IPS-11a (cell line): Measurements from ENCODE around the gene CCND2.

Experiments used
- H3K4me3 ChIP-seq: one replicate; pipeline ENCODE4 v1.5.1; 2013; ENCODE audit warnings: low read depth, low read length, control low read depth

Gene CCND2

DNA sequence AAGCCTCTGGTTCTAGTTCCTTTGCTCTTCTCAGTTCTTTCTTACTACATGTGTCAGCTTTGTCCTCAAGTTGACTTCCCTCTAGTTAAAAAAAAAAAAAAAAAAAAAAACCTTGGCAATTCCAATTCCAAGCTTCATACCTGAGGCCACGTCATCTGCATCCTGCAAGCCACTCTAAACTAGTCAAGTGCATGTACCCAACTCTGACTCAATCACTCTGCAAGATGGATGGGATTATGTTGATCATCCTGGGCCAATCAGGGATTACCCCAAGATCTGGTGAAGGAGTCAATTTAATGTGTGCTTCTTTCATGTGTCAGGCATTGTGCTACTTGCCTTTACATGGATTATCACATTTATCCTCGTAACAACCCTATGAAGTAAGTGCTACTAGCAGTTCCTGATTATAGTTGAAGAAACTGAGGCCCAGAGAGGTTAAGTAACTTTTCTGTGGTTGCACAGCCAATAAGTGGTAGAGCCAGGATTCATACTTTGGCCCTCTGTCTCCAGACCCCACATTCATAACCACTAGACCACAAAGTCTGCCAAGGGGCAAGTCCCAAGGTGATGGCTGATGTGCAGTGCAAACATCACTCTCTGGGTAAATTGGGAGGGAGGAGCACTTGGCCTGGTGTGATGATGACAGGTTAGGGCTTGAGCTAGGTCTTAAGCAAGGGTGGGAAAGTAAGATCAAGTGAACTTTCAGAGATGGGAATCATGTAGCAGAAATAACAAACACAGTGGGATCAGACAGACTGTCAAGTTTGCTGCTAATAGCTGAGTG lies 17.3 kb upstream of the CCND2 start:
- no peak overlapping the region for H3K4me3 ChIP-seq

- no peak overlapping the region for H3K4me3 ChIP-seq
Observed at GRCh38 chr12:4257442-4257841, 16.1 kb upstream of the CCND2 start.

GRCh38 chr12:4259099-4259498 lies 14.5 kb upstream of the CCND2 start:
- no peak overlapping the region for H3K4me3 ChIP-seq

DNA sequence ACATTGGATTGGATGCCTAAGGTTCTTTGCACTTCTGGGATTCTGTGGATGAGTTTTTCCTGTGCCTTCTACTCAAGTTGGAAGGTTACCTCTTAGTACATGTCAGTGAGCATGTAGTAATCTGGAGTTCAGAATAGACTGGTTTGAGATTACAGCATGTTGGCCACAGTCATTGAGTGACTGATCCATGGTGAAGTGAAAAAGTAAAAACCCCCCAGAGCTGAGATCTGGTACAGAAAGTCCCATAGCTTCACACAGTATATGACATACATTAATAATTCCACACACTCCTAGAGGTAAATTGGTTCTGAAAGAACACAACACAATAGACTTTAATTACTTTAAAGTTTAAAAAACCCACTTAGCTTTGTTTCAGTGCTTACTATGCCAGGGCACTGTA lies 11.9 kb upstream of the CCND2 start:
- H3K4me3 ChIP-seq, result no peak overlapping the region

DNA sequence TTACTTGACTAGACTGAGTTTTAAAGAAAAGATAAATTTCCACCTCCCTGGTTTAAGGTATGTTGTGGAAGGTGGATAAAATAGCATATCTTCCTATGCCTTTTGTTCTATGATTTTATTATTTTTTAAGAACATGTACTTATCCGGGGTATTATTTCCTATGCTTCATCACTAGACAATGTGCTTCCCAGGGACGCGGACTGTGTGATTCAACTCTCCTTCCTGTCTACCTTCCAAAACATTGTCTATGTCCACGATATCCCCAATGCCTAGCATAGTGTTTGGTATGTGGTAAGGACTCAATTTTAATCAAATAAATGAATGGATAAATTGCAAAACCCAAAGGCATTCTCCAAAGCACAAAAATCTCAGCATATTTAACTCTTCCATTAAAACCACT lies 8.3 kb upstream of the CCND2 start:
- no peak overlapping the region for H3K4me3 ChIP-seq

DNA sequence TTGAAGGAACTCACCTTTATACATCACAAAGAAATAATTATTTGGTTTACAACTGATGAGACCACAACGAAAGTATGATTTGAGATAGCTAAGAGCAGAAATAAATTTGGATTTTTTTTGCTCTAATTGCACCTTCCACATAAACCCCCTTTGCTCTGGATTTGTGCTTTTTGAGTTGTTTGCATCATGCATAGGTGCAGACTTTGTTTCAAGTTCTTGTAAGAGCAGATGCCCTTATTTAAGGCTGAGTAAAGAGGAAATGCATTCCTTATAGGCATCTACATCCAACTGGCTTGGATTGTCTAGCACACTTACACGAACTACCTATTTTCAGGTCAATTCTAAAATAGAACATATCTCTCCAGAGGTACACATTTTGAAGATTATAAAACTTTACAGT lies 6.6 kb upstream of the CCND2 start:
- H3K4me3 ChIP-seq, result no peak overlapping the region

GRCh38 chr12:4267704-4268328 lies 5.7 kb upstream of the CCND2 start:
- no peak overlapping the region for H3K4me3 ChIP-seq

DNA sequence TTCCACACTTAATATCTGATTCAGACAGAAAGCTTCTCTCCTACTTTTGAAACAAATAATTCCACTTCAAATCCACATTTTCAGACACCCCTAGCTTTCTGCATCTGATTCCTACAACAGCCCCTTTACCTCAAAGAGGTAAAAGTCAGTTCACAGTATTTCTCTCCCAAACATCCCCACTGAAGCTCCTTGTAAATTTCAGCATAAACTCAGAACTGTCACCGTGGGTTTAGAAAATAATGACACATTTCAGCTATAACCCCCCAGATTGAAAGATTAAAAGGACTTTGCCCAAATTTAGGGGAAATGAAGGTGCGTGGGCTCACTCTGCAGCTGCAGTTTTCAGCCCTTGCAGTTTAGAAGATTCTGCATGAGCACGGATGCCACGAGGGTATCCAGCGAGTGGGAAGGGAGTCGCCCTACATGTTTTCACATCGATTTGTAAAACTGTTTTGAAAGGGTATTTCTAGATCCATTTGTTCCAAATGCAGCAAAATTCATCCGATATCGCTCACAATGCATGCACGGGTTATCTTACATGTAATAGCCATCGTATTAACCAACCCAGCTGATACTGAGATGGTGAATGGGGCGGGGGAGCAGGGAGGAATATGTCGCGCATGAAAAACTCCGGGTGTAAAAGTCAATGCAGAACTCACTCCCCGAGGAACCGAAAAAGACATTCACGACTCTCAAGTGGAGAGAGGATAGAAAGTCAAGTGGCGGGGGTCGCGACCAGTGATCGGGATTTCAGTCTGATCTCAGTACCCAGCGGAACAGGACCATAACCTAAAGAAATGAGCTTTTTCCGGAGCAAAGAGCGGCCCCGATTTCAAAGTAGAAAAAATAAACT lies 5.0 kb upstream of the CCND2 start:
- H3K4me3 ChIP-seq, result peak overlapping the region; percentile 28

- H3K4me3 ChIP-seq, result peak overlapping the region; percentile 54
Observed at GRCh38 chr12:4269279-4269991, 4.1 kb upstream of the CCND2 start.

DNA sequence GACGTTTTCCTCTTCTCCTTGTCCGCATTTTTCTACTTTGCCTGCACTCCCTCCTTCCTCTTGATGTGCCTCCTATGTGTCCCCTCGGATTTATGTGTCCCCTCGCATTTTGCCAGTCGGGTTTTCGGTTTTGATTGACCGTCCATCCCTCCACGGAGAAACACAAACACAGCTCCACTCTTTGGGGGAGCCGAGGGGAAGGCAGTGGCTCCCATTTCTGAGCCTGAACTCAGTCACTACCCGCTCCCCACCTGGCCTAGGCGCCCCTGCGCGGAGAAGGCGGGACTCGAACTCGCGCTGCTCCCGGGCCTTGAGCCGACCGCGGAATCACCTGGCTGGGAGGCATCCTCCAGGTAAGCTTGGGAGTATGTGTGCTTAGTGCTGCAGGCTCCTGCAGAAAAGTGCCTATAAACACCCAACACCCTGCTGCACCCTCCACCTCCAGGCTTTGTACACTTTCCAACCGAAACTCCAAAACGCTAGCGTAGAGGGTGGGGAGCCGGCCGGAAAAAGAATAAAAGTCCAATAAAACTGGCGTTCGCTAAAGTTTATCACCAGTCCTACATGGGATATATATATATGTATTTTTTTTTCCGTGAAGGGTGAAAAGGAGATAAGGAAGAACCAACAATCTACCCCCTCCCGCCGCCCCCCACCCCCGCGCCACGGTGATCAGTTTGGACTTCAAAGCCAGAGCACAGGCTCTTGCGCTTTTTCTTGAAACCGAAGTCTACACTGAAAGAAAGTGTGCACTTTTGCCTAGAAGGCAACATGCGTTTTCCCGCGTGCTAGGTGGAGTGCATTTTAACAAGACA lies 3.3 kb upstream of the CCND2 start:
- H3K4me3 ChIP-seq, result peak overlapping the region; percentile 60

- peak overlapping the region; percentile 60 for H3K4me3 ChIP-seq
Observed at GRCh38 chr12:4270831-4271716, 2.5 kb upstream of the CCND2 start.

DNA sequence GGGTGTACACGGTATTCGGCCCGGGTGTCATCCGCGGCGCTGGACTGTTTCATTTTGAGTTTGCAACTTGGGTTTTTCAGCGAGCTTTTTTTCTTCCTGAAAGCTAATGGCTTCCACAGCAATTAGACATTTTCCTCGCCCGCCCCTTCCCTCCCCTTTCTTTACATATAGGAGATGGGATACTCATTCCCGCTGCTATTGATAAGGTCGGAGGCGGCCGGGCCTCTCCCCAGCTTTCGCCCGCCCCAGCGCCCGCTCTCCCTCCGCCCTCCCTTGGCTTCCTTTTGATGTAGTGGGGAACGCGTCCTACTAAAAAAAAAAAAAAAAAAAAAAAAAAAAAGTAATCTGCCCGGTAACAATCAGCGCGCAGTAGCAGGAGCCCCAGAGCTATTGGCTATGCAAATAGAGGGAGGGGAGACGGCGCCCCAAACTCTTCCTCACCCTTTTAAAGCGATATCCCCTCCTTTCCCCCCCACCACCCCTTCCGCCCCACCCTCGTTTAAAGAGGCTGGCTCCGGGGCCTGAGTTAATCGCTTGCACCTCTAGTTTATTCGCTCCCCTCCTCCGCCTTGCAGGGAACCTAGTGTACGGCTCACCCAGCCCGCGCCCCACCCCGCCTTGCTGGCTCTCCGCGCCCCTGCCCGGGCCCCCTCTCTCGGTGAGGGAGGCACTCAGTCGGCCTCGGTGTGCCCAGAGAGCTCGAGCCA lies 1.7 kb upstream of the CCND2 start:
- H3K4me3 ChIP-seq, result peak overlapping the region; percentile 60

- peak overlapping the region; percentile 35 for H3K4me3 ChIP-seq
Observed at GRCh38 chr12:4272424-4273272, 914 bp upstream of the CCND2 start.

DNA sequence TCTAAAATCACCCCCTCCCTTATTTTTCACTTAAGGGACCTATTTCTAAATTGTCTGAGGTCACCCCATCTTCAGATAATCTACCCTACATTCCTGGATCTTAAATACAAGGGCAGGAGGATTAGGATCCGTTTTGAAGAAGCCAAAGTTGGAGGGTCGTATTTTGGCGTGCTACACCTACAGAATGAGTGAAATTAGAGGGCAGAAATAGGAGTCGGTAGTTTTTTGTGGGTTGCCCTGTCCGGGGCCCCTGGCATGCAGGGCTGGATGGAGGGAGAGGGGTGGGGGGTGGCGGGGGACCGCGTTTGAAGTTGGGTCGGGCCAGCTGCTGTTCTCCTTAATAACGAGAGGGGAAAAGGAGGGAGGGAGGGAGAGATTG lies 300 bp upstream of the CCND2 start:
- H3K4me3 ChIP-seq, result peak overlapping the region; percentile 100

DNA sequence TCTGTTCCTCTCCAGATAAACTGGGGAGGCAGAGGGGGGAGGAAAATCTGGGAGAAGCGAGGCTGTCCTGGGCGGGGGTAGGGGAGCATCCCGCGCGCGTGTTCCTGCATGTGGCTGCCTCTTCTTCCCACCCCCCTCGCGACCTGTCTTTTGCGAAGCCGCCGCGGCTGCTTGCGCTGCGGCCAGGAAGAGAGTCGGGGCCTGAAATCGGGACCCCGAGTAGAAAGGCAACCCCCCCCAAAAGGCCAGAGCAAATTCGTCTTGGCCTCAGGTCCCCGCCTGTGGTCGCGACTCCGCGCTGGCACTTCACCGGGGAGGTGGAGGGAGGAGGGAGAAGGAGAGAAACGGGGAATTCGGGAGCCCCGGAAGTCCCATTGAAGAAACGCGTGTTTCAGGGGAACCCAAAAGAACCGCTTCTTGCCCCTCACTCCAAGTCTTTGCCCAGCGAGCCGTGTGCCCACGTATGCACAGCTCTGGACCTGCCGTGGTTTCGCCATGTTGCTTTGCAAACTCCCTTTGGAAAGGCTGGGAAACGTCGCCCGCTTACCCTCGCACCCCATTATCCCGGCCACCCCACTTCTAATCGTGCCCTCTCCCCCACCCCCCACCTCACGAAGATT lies 944 bp downstream of the CCND2 start:
- H3K4me3 ChIP-seq, result peak overlapping the region; percentile 100

- H3K4me3 ChIP-seq, result peak overlapping the region; percentile 100
Observed at GRCh38 chr12:4275016-4275869, 1.7 kb downstream of the CCND2 start.
